ENCODE measurements around the gene SVEP1.

The SVEP1 gene

GRCh38 chr9:110592044-110592830 is 12.7 kb upstream of the SVEP1 start:
- TF ChIP-seq TAF1 (IDR thresholded peaks at IDR 0.05; ENCODE audit: borderline replicate concordance, insufficient read depth, low read length): no peak
- TF ChIP-seq FOXP2 (optimal IDR thresholded peaks at IDR 0.05; ENCODE audit: borderline replicate concordance, extremely low read depth, extremely low read length, insufficient read depth): no peak
- TF ChIP-seq SIN3A (IDR thresholded peaks at IDR 0.05; ENCODE audit: borderline replicate concordance, insufficient read depth, low read length): no peak
- TF ChIP-seq POLR2AphosphoS5 (IDR thresholded peaks at IDR 0.05; ENCODE audit: low read depth, low read length): no peak

DNA sequence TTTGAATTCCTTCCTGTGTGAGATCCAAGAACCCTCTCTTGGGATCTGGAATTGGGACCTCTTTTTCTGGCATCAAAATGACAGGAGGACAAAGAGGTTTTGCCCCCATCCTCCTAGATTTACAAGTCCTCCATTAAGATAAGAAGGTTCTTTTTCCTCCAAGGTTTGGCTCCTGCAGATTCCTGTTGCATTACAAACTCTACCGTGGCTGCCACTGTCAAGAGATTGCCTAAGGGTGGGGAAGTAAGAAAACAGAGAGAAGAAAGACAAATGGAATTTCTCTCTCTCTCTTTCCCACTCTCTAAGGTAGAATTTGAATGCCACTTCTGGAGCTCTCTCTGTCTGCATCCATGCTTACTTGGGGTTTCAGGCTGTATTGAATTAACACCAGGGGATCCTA is 12.0 kb upstream of the SVEP1 start:
- TF ChIP-seq, protein P1, sequence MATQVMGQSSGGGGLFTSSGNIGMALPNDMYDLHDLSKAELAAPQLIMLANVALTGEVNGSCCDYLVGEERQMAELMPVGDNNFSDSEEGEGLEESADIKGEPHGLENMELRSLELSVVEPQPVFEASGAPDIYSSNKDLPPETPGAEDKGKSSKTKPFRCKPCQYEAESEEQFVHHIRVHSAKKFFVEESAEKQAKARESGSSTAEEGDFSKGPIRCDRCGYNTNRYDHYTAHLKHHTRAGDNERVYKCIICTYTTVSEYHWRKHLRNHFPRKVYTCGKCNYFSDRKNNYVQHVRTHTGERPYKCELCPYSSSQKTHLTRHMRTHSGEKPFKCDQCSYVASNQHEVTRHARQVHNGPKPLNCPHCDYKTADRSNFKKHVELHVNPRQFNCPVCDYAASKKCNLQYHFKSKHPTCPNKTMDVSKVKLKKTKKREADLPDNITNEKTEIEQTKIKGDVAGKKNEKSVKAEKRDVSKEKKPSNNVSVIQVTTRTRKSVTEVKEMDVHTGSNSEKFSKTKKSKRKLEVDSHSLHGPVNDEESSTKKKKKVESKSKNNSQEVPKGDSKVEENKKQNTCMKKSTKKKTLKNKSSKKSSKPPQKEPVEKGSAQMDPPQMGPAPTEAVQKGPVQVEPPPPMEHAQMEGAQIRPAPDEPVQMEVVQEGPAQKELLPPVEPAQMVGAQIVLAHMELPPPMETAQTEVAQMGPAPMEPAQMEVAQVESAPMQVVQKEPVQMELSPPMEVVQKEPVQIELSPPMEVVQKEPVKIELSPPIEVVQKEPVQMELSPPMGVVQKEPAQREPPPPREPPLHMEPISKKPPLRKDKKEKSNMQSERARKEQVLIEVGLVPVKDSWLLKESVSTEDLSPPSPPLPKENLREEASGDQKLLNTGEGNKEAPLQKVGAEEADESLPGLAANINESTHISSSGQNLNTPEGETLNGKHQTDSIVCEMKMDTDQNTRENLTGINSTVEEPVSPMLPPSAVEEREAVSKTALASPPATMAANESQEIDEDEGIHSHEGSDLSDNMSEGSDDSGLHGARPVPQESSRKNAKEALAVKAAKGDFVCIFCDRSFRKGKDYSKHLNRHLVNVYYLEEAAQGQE (IDR thresholded peaks at IDR 0.05; ENCODE audit: insufficient read depth in 1 of 2, low read depth in 2 of 2, low read length in 2 of 2): no peak
- TF ChIP-seq POLR2AphosphoS5 (IDR thresholded peaks at IDR 0.05; ENCODE audit: low read depth, low read length) (no peak), SIN3A (IDR thresholded peaks at IDR 0.05; ENCODE audit: borderline replicate concordance, insufficient read depth, low read length) (no peak)

DNA sequence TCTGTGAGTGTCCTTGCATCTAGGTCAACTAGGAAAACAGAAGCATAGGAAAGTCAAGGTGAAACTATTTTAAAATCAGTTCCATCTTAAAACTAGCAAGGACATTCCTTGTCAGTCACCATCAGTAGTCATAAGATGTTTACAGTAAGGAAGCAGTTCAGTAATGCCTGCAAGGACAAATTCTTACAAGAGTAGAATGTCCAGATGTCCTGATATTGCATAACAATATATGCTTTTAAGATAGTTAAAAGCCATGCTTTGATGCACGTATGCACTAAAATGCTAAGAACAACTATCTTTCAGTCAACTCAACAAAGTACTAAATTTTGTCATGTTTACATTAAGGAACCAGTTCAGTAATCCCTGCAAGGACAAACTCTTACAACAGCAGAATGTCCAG is 11.3 kb upstream of the SVEP1 start:
- TF ChIP-seq SIN3A (IDR thresholded peaks at IDR 0.05; ENCODE audit: borderline replicate concordance, insufficient read depth, low read length): no peak
- TF ChIP-seq POLR2AphosphoS5 (IDR thresholded peaks at IDR 0.05; ENCODE audit: low read depth, low read length): no peak
- TF ChIP-seq FOXP2 (optimal IDR thresholded peaks at IDR 0.05; ENCODE audit: borderline replicate concordance, extremely low read depth, extremely low read length, insufficient read depth): no peak
- TF ChIP-seq TAF1 (IDR thresholded peaks at IDR 0.05; ENCODE audit: borderline replicate concordance, insufficient read depth, low read length): no peak
- TF ChIP-seq, protein P1 (IDR thresholded peaks at IDR 0.05; ENCODE audit: insufficient read depth in 1 of 2, low read depth in 2 of 2, low read length in 2 of 2): no peak

- no peak for TF ChIP-seq POLR2AphosphoS5 (IDR thresholded peaks at IDR 0.05; ENCODE audit: low read depth, low read length)
- no peak for TF ChIP-seq TAF1 (IDR thresholded peaks at IDR 0.05; ENCODE audit: borderline replicate concordance, insufficient read depth, low read length)
- TF ChIP-seq, protein P1 (IDR thresholded peaks at IDR 0.05; ENCODE audit: insufficient read depth in 1 of 2, low read depth in 2 of 2, low read length in 2 of 2): no peak
- TF ChIP-seq FOXP2 (optimal IDR thresholded peaks at IDR 0.05; ENCODE audit: borderline replicate concordance, extremely low read depth, extremely low read length, insufficient read depth): no peak
- no peak for TF ChIP-seq SIN3A (IDR thresholded peaks at IDR 0.05; ENCODE audit: borderline replicate concordance, insufficient read depth, low read length)
Measured at GRCh38 chr9:110588296-110588695, 8.8 kb upstream of the SVEP1 start.

GRCh38 chr9:110583237-110583636 is 3.7 kb upstream of the SVEP1 start:
- no peak for TF ChIP-seq TAF1 (IDR thresholded peaks at IDR 0.05; ENCODE audit: borderline replicate concordance, insufficient read depth, low read length)
- TF ChIP-seq SIN3A (IDR thresholded peaks at IDR 0.05; ENCODE audit: borderline replicate concordance, insufficient read depth, low read length): no peak

DNA sequence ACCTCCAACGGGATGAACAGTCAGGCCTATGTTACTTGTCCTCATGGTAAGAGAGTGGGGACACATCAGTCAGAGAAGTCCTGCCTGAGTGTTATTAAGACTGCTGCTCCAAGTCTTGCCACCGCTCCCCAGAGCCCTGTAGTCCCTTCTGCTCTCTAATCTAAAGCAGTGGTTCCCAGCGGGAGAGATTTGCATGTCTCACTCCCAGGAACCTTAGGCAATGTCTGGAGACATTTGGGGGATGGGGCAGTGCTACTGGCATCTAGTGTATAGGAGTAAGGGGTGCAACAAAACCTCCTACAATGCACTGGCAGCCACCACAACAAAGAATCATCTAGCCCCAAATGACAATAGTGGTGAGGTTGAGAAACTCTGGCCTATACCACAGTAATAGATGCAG is 2.6 kb upstream of the SVEP1 start:
- TF ChIP-seq FOXP2 (optimal IDR thresholded peaks at IDR 0.05; ENCODE audit: borderline replicate concordance, extremely low read depth, extremely low read length, insufficient read depth) (no peak), TAF1 (IDR thresholded peaks at IDR 0.05; ENCODE audit: borderline replicate concordance, insufficient read depth, low read length) (no peak), POLR2AphosphoS5 (IDR thresholded peaks at IDR 0.05; ENCODE audit: low read depth, low read length) (no peak), SIN3A (IDR thresholded peaks at IDR 0.05; ENCODE audit: borderline replicate concordance, insufficient read depth, low read length) (no peak)
- TF ChIP-seq, protein P1 (IDR thresholded peaks at IDR 0.05; ENCODE audit: insufficient read depth in 1 of 2, low read depth in 2 of 2, low read length in 2 of 2): no peak
